GM06990 (cell line): ENCODE data around the gene DUSP14.

Experiments
- DNase-seq: peaks from one replicate; pipeline ENCODE4 v3.0.0-alpha.2; 2011; ENCODE audit not compliant: insufficient read length; ENCODE audit errors: extremely low read depth
- H3K27me3 ChIP-seq: replicated peaks from 2 replicates; pipeline ENCODE4 v1.6.0; 2011; ENCODE audit warnings: low read length; ENCODE audit not compliant: control insufficient read depth, insufficient read depth
- H3K36me3 ChIP-seq: 2 replicates; pipeline ENCODE4 v1.5.1; 2011; ENCODE audit warnings: low read length; ENCODE audit not compliant: control insufficient read depth, insufficient read depth
- H3K4me3 ChIP-seq: replicated peaks from 2 replicates; pipeline ENCODE4 v1.5.1; 2011; ENCODE audit warnings: low read depth, mild to moderate bottlenecking, control low read depth, low read length
- CTCF ChIP-seq: IDR thresholded peaks from 2 replicates; pipeline ENCODE4 v1.5.1; 2011; ENCODE audit warnings: low read length, control low read depth, mild to moderate bottlenecking, inconsistent platforms; ENCODE audit not compliant: insufficient read depth, poor library complexity, severe bottlenecking

The DUSP14 gene

DNA sequence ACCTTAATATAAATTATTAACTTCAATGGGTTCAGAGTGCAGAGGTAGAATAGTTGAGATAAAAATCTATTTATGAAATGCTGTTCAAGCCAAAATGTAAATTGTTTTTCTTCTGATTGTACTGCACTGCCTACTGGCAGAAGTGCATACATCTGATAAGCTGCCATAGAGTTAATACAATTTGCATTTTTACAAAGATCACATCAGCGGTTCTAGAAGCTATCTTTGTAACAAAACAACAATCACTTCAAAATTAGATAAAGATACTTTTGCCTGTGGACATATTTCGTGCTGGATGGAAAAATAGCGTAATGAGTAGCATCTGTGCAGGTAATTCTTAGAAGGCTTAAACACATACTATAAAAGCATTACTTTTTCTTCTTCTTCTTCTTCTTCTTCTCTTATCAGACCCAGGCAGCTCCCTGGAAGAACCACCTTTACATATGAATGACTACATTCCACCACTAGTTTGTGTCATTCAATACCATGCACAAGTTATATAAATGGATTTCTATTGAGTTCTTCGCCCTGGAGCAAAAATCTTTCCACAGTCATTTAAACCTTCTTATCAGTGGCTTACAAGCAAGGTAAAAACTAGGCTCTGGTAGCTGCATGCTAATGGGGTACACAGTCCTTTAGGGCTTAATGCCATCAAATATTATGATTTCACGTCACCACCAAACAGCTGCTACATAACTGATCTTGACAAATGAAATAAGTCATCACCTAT is 72.5 kb downstream of the DUSP14 start:
- no peak for DNase-seq
- Histone ChIP-seq H3K4me3 (no peak overlapping the region), H3K27me3 (no peaks in the 10 kb centered on the region), H3K36me3 (peaks cover 8% of the 10 kb centered on the region)
- no peak for TF ChIP-seq CTCF
